HG02610 (cell line): Measurements from ENCODE around the gene CSRNP3.

Source experiments
- ATAC-seq: cut with Tn5 transposase; IDR thresholded peaks from one replicate; pipeline ENCODE4 v1.9.1; 2021; ENCODE audit warnings: mild to moderate bottlenecking, moderate library complexity; ENCODE audit not compliant: unreplicated experiment

CSRNP3 gene

GRCh38 chr2:165674780-165675179 lies 205.3 kb downstream of the CSRNP3 start:
- ATAC-seq, result no peak

- ATAC-seq, result no peak
These were observed 206.1 kb downstream of the CSRNP3 start for GRCh38 chr2:165675551-165675968.

- no peak for ATAC-seq
These were observed 209.4 kb downstream of the CSRNP3 start for GRCh38 chr2:165678882-165679281.

- ATAC-seq, result no peak
These were observed 210.1 kb downstream of the CSRNP3 start for GRCh38 chr2:165679621-165680020.

DNA sequence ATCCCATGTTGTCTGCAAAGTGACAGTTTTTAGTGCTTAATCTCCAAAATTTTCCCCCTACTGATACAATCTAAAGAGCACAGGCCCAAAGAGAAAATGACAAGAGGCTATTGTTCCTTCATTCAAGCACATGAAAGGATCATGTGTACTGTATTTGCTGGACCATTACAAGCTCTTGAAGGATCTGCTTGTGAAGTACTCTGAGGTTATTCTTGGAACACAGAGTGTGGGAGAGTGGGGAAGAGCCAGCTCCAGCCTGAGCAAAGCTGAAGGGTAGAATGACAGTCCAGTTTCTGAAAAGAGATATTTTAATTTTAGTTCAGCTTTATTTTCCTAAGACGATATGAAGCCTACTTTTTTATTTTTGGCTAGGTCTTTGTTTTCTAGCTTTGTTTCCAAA lies 212.3 kb downstream of the CSRNP3 start:
- no peak for ATAC-seq

DNA sequence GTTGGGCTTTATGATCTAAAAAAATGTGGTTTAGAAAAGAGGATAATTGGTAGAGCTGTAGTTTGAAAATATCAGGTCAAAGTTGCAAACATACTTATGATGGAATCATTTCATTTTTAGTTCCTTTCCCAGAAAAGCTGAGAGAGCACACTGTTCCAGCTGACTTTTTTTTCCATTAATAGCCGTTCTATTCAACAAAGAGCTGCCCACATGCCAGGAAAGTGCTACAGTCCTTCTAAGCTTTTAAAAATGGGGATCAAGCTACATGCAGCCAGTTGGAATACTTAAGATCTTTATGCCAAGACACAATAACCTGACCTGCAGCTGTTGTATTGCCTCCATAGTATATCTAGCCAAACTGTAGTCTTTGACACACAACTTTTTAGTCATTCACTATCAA lies 213.0 kb downstream of the CSRNP3 start:
- no peak for ATAC-seq

- ATAC-seq, result no peak
These were observed 217.3 kb downstream of the CSRNP3 start for GRCh38 chr2:165686800-165687199.

DNA sequence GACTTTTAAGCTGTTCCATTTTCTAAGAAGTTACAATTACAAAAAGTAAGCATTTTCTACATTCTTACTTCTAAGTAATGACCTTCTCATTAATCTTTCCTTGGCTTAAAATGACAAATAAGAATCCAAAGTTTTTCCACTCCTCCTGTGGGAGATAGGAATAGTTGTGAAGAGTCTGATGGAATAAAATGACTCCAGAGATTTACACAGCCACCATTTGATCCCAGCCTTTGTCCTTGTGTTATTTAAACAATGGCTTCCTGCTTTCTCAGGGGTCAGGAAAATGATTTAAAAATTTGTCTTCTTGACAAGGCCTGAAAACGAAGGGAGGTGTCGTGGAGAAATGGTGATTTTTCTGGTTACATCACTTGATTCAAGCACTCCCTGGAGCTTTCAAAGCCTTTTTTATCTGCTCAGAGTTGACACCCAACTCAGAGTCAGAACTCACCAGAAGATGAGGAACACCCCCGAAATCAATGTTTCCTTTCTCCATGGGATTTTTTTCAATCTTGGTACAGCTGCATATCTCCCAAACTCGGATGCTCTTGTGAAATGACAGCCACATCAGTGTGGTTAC lies 218.0 kb downstream of the CSRNP3 start:
- ATAC-seq, result no peak

DNA sequence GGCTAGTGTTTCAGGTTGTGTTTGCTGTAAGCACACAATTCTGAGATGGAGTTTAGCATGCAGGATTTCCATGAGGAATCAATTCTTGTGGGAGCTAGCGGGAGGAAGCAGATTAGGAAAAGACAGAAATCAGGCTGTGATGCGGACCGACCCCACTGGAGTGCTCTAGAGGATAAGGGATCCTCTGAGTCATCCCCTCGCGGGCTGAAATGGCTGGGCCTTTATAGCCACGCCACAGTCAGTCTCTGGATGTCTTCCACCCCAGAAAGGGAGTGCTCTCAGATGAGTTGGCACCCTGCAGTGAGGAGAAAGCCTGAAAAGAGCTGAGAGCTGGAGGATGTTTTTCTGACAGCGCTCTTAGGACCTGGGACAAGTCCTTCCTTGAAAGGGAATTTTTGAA lies 222.1 kb downstream of the CSRNP3 start:
- ATAC-seq, result no peak

- ATAC-seq, result no peak
These were observed 223.4 kb downstream of the CSRNP3 start for GRCh38 chr2:165692906-165693305.

DNA sequence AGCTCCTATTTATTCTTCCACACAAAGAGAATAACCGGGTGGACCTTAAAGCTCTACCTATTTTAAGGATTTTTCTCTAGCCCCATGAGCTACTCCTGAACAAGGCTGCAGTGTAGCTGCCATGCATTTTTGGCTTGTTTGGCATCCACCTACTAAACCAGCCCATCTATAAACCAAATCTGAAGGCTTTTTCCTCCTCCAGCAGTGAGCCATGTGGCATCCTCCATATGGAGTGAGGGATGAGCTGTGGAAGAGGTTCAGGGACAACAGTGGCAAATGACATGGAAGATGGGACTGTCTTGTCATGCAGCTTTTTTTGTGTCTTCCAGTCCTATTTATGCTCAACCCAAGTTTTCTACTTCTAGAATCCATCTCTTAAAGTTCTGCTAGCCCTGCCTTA lies 224.3 kb downstream of the CSRNP3 start:
- ATAC-seq, result no peak

GRCh38 chr2:165697748-165698443 lies 228.4 kb downstream of the CSRNP3 start:
- no peak for ATAC-seq

- peak; percentile 67 for ATAC-seq
These were observed 229.0 kb downstream of the CSRNP3 start for GRCh38 chr2:165698444-165698884.

- no peak for ATAC-seq
These were observed 230.4 kb downstream of the CSRNP3 start for GRCh38 chr2:165699946-165700345.

DNA sequence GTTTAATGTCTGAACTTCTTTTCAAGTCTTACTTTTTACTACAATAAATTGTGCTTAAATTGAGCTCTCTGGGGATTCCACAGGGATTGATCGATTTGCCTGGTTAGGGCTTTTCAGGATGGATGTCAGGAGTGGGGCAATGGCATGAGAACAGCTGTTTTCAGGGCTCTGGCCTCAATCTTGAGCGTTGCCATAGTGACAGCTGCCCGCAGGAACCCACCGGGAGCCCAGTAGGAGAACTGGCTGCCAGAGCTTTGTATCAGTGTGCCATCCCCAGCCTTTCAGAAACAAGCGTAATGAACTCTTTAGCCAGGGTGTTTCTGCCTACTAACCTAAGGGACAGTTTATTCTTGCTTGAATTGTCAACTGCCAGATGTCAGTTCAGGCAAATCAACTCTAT lies 231.0 kb downstream of the CSRNP3 start:
- no peak for ATAC-seq

DNA sequence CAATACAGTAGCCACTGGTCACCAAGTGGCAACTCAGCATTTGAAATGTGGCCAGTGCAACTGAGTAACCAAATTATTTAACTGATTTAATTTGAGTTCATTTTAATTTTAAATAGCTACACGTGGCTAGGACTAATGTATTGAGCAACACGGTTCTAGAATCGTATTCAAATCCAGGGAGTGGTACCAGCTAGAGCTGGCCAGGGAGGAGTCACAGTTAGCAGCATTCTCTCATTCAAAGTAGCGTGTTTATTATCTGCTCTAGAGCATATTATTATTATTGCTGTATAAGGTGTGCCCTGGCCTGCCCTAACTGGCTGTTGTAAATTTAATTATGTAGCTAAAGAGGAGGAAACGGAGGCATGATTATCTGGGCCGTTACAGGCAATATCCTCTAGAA lies 231.6 kb downstream of the CSRNP3 start:
- no peak for ATAC-seq

DNA sequence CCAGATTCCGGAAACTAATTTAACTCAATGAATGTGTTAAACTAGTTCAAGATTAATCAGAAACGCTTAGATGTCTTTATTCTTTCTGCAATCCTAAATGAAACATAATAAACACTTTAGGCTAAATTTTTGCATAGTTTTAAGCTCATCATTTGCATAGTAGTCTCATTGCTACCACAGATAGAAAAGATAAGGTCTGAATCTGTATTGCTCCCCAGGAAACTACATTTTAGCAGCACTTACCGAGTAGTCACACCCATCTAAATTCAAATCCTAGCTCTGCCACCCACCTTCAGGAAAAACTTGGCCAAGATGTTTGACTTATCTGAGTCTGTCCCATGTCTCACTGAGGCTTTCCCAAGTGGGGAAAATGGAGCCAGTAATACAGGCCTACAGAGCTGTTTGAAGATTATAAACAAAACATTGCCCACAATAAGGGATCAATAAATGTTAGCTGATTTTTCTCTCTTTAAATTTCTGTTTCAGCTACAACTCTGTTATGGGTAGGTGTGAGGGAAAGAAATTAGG lies 237.5 kb downstream of the CSRNP3 start:
- no peak for ATAC-seq

GRCh38 chr2:165716091-165716490 lies 246.6 kb downstream of the CSRNP3 start:
- no peak for ATAC-seq

DNA sequence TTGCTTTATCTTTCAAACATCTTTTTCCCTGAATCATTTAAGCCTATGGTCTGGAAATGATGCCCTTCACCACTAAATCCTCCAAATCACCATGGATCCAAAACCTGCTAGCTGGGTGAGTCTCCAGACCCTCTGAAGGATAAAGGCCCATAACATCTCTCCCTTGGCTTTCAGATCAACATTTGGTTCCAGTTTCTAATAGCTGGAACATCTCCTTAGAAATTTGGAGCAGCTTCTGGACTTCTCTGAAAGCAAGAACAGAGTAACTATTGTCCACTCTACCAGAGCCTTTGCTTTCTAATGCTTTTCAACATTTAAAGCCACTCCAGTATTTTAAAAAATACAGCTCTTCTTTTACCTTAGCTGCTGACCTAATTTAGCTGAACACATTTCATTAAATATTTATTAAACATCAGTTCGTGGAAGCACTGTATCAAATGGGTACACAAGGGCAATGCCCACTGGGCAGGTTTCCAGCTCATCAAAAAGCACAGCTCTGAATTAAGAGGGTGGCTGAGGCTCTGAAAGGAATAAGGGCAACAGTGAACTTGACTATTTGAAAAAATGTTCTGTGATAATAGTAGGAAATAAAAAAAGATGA lies 249.2 kb downstream of the CSRNP3 start:
- no peak for ATAC-seq

GRCh38 chr2:165720511-165720910 lies 251.0 kb downstream of the CSRNP3 start:
- ATAC-seq, result no peak

DNA sequence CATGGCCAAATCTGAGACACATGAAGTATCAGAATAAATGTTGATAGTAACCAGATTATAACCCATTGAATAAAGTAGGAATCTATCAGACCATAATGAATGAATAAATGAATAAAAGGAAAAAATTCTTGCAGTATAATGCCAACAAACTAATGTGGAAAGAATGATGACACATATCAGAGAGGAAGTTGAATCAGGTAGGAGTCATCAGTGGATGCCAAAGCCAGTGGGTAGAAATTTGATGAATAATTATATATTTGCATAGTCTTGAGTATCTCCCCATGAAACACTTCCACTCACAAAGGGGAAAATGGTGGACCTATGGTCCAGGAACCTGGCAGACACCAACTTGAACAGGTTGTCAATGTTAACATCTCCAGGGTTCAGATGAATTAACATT lies 255.9 kb downstream of the CSRNP3 start:
- ATAC-seq, result no peak
